ENCODE results near the gene TCF3.

TCF3 gene

GRCh38 chr19:1592755-1593500, 59.5 kb downstream of the TCF3 start, which contains the start of gene MBD3:
Gene MBD3, minus strand, starts transcription at chr19:1592865. Its CDS starts 234 bp downstream, at chr19:1592631.
- no peak for TF ChIP-seq CTCF (IDR thresholded peaks at IDR 0.05)
- Mint-ChIP-seq H3K27ac (peak within 1 kb of the TSS; percentile 99), H3K36me3 (ENCODE audit: low read depth) (peaks cover 15% of the 10 kb centered on the region), H3K4me1 (peaks cover 28% of the 10 kb centered on the region), H3K4me3 (peak within 1 kb of the TSS; percentile 91), H3K9me3 (no peaks in the 10 kb centered on the region), H3K27me3 (ENCODE audit: low read depth, poor library complexity) (peaks cover 3% of the 10 kb centered on the region)
- DNase-seq, result peak; percentile 95

GRCh38 chr19:1592024-1592754, 60.2 kb downstream of the TCF3 start:
- Mint-ChIP-seq H3K4me1 (peaks cover 32% of the 10 kb centered on the region), H3K4me3 (peak overlapping the region; percentile 91), H3K36me3 (ENCODE audit: low read depth) (peaks cover 16% of the 10 kb centered on the region), H3K27me3 (ENCODE audit: low read depth, poor library complexity) (peaks cover 3% of the 10 kb centered on the region), H3K9me3 (no peaks in the 10 kb centered on the region), H3K27ac (peak overlapping the region; percentile 99)
- TF ChIP-seq CTCF (IDR thresholded peaks at IDR 0.05), result no peak
- DNase-seq, result peak; percentile 87

- no peaks in the 10 kb centered on the region for H3K9me3 Mint-ChIP-seq
- peaks cover 3% of the 10 kb centered on the region for H3K27me3 Mint-ChIP-seq (ENCODE audit: low read depth, poor library complexity)
- H3K4me3 Mint-ChIP-seq, result peak overlapping the region; percentile 91
- no peak for TF ChIP-seq CTCF (IDR thresholded peaks at IDR 0.05)
- peak overlapping the region; percentile 99 for H3K27ac Mint-ChIP-seq
- no peak for DNase-seq
- peaks cover 13% of the 10 kb centered on the region for H3K36me3 Mint-ChIP-seq (ENCODE audit: low read depth)
- H3K4me1 Mint-ChIP-seq, result peaks cover 32% of the 10 kb centered on the region
Observed at GRCh38 chr19:1591421-1592023, 60.9 kb downstream of the TCF3 start.

GRCh38 chr19:1590641-1591397, 61.6 kb downstream of the TCF3 start:
- H3K4me1 Mint-ChIP-seq, result peaks cover 32% of the 10 kb centered on the region
- H3K27ac Mint-ChIP-seq, result peak overlapping the region; percentile 99
- no peak for TF ChIP-seq CTCF (IDR thresholded peaks at IDR 0.05)
- no peaks in the 10 kb centered on the region for H3K9me3 Mint-ChIP-seq
- H3K36me3 Mint-ChIP-seq (ENCODE audit: low read depth), result peaks cover 20% of the 10 kb centered on the region
- H3K27me3 Mint-ChIP-seq (ENCODE audit: low read depth, poor library complexity), result peaks cover 3% of the 10 kb centered on the region
- DNase-seq, result no peak
- H3K4me3 Mint-ChIP-seq, result peak overlapping the region; percentile 91

GRCh38 chr19:1587872-1588271, 64.5 kb downstream of the TCF3 start:
- peaks cover 29% of the 10 kb centered on the region for H3K4me1 Mint-ChIP-seq
- no peaks in the 10 kb centered on the region for H3K9me3 Mint-ChIP-seq
- H3K36me3 Mint-ChIP-seq (ENCODE audit: low read depth), result peaks cover 49% of the 10 kb centered on the region
- H3K27me3 Mint-ChIP-seq (ENCODE audit: low read depth, poor library complexity), result peaks cover 3% of the 10 kb centered on the region
- peak overlapping the region; percentile 90 for H3K27ac Mint-ChIP-seq
- no peak overlapping the region for H3K4me3 Mint-ChIP-seq
- no peak for TF ChIP-seq CTCF (IDR thresholded peaks at IDR 0.05)
- no peak for DNase-seq
